Astrocyte (in vitro differentiated cells and primary cell): ENCODE data around the gene POLR1D. TPM values are rescaled to one million over a fixed set of nuclear protein-coding genes. Genes with fewer than 3 reads are reported as not detected.
A peak's percentile ranks its signal among the peaks of the same experiment; 100 is the strongest.

Experiments used
- DNase-seq: peaks from one replicate; pipeline ENCODE4 v3.0.0-alpha.2; 2010; ENCODE audit warnings: low read depth
- FAIRE-seq: peaks from 2 replicates; lab custom pipeline; 2011; peaks lifted over from hg19 to GRCh38; lab: Jason Lieb, UNC
- H2AFZ ChIP-seq: 2 replicates; pipeline ENCODE4 v1.6.0; 2012; ENCODE audit warnings: low read depth, low read length, inconsistent platforms
- H3K27ac ChIP-seq: 2 replicates; pipeline ENCODE4 v1.5.1; 2011; ENCODE audit warnings: low read depth, low read length, inconsistent platforms
- H3K27me3 ChIP-seq: 2 replicates; pipeline ENCODE4 v1.6.0; 2011; ENCODE audit warnings: low read length, inconsistent platforms; ENCODE audit not compliant: insufficient read depth
- H3K36me3 ChIP-seq: 2 replicates; pipeline ENCODE4 v1.5.1; 2011; ENCODE audit warnings: low read length, inconsistent platforms; ENCODE audit not compliant: insufficient read depth
- H3K4me1 ChIP-seq: 2 replicates; pipeline ENCODE4 v1.5.1; 2011; ENCODE audit warnings: low read length, inconsistent platforms; ENCODE audit not compliant: insufficient read depth
- H3K4me2 ChIP-seq: 2 replicates; pipeline ENCODE4 v1.6.0; 2012; ENCODE audit warnings: low read length, inconsistent platforms
- H3K4me3 ChIP-seq: 2 replicates; pipeline ENCODE4 v1.5.1; 2011; ENCODE audit warnings: low read depth, mild to moderate bottlenecking, low read length, inconsistent platforms; ENCODE audit not compliant: insufficient read depth
- H3K79me2 ChIP-seq: 2 replicates; pipeline ENCODE4 v1.6.0; 2012; ENCODE audit warnings: mild to moderate bottlenecking, low read length, inconsistent platforms; ENCODE audit not compliant: insufficient read depth
- H3K9ac ChIP-seq: 2 replicates; pipeline ENCODE4 v1.6.0; 2012; ENCODE audit warnings: mild to moderate bottlenecking, low read length, inconsistent platforms
- H3K9me3 ChIP-seq: 2 replicates; pipeline ENCODE4 v1.5.1; 2012; ENCODE audit warnings: low read depth, mild to moderate bottlenecking, low read length, inconsistent platforms; ENCODE audit not compliant: insufficient read depth
- H4K20me1 ChIP-seq: 2 replicates; pipeline ENCODE4 v1.6.0; 2012; ENCODE audit warnings: low read length, inconsistent platforms; ENCODE audit not compliant: insufficient read depth
- H3K27ac Mint-ChIP-seq: one replicate; pipeline ENCODE4 v1.8.0; 2021; ENCODE audit warnings: mild to moderate bottlenecking, mixed read lengths; ENCODE audit not compliant: unreplicated experiment
- H3K27me3 Mint-ChIP-seq: one replicate; pipeline ENCODE4 v1.8.0; 2021; ENCODE audit warnings: low read depth, mixed read lengths; ENCODE audit not compliant: unreplicated experiment
- H3K36me3 Mint-ChIP-seq: one replicate; pipeline ENCODE4 v1.8.0; 2021; ENCODE audit warnings: low read depth, mixed read lengths; ENCODE audit not compliant: unreplicated experiment
- H3K4me1 Mint-ChIP-seq: one replicate; pipeline ENCODE4 v1.8.0; 2021; ENCODE audit warnings: low read depth, mixed read lengths; ENCODE audit not compliant: unreplicated experiment
- H3K4me3 Mint-ChIP-seq: one replicate; pipeline ENCODE4 v1.8.0; 2021; ENCODE audit warnings: mild to moderate bottlenecking, moderate library complexity, mixed read lengths; ENCODE audit not compliant: unreplicated experiment
- H3K9me3 Mint-ChIP-seq: one replicate; pipeline ENCODE4 v1.8.0; 2021; ENCODE audit warnings: mild to moderate bottlenecking, mixed read lengths; ENCODE audit not compliant: unreplicated experiment
- CTCF ChIP-seq: IDR thresholded peaks from 2 replicates; pipeline ENCODE4 v1.5.1; 2011; ENCODE audit warnings: low read depth, mild to moderate bottlenecking, inconsistent platforms, low read length, moderate library complexity; ENCODE audit not compliant: insufficient read depth
- EZH2 ChIP-seq: IDR thresholded peaks from 2 replicates; pipeline ENCODE4 v1.6.1; 2012; ENCODE audit warnings: mild to moderate bottlenecking, low read length, inconsistent platforms; ENCODE audit not compliant: insufficient read depth
- total RNA-seq: library from RNA; stranded (reverse); gene quantifications from 2 replicates; pipeline ENCODE4 v1.2.1, GENCODE V29; 2021

POLR1D gene
- total RNA-seq, 1 donor from 2014 or later = 118 TPM

DNA sequence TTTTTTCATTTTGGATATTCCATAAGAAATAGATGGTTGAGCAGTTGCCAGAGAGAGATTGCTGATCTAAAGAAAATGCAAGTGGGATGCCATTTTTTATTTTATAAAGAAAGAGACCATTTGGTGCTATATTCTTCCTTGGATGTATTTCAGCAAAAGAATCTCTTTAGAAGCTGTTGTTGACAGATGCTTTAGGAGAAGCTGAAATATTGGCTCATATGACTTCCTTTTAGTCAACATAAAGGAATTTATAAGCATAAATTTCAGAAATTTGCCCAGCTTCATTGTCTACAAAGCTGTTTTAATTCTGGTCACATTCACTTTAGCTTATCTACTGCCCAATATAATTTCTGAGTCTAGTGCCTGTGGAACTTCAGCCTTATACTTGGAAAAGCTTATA, 36.9 kb downstream of the POLR1D start:
- Mint-ChIP-seq H3K27ac (no peak overlapping the region), H3K4me3 (no peak overlapping the region), H3K36me3 (peaks cover 2% of the 10 kb centered on the region), H3K9me3 (no peaks in the 10 kb centered on the region), H3K4me1 (peaks cover 10% of the 10 kb centered on the region), H3K27me3 (no peaks in the 10 kb centered on the region)
- Histone ChIP-seq H4K20me1 (peaks cover 18% of the 10 kb centered on the region), H3K27me3 (no peaks in the 10 kb centered on the region), H3K4me3 (no peak overlapping the region), H3K27ac (no peak overlapping the region), H3K9me3 (no peaks in the 10 kb centered on the region), H3K4me1 (no peaks in the 10 kb centered on the region), H2AFZ (no peak overlapping the region), H3K79me2 (peaks cover 2% of the 10 kb centered on the region), H3K4me2 (peak overlapping the region; percentile 17), H3K36me3 (no peaks in the 10 kb centered on the region), H3K9ac (no peak overlapping the region)
- FAIRE-seq (no peak), DNase-seq (peak; percentile 37)
- TF ChIP-seq CTCF = no peak
- TF ChIP-seq EZH2 = no peak

- Mint-ChIP-seq H3K27ac (no peak overlapping the region), H3K4me1 (peaks cover 10% of the 10 kb centered on the region), H3K36me3 (peaks cover 2% of the 10 kb centered on the region), H3K27me3 (no peaks in the 10 kb centered on the region), H3K9me3 (no peaks in the 10 kb centered on the region), H3K4me3 (no peak overlapping the region)
- Histone ChIP-seq H4K20me1 (peaks cover 20% of the 10 kb centered on the region), H3K4me3 (no peak overlapping the region), H3K79me2 (peaks cover 2% of the 10 kb centered on the region), H3K27me3 (no peaks in the 10 kb centered on the region), H3K4me2 (no peak overlapping the region), H3K27ac (no peak overlapping the region), H2AFZ (no peak overlapping the region), H3K9ac (no peak overlapping the region), H3K36me3 (no peaks in the 10 kb centered on the region), H3K4me1 (no peaks in the 10 kb centered on the region), H3K9me3 (no peaks in the 10 kb centered on the region)
- no peak for FAIRE-seq
- TF ChIP-seq CTCF (no peak), EZH2 (no peak)
- DNase-seq = no peak
These were observed 37.6 kb downstream of the POLR1D start for GRCh38 chr13:27659145-27659865.

GRCh38 chr13:27660511-27660910, 38.8 kb downstream of the POLR1D start:
- H3K27ac Mint-ChIP-seq = no peak overlapping the region
- H3K4me3 Mint-ChIP-seq = no peak overlapping the region
- no peaks in the 10 kb centered on the region for H3K9me3 ChIP-seq
- no peaks in the 10 kb centered on the region for H3K4me1 ChIP-seq
- no peak overlapping the region for H3K4me3 ChIP-seq
- H3K27me3 Mint-ChIP-seq = no peaks in the 10 kb centered on the region
- H3K4me2 ChIP-seq = no peak overlapping the region
- peaks cover 20% of the 10 kb centered on the region for H4K20me1 ChIP-seq
- H3K9ac ChIP-seq = no peak overlapping the region
- peaks cover 10% of the 10 kb centered on the region for H3K4me1 Mint-ChIP-seq
- H3K9me3 Mint-ChIP-seq = no peaks in the 10 kb centered on the region
- H2AFZ ChIP-seq = no peak overlapping the region
- H3K27ac ChIP-seq = no peak overlapping the region
- FAIRE-seq = no peak
- TF ChIP-seq EZH2 = no peak
- TF ChIP-seq CTCF = no peak
- no peaks in the 10 kb centered on the region for H3K36me3 ChIP-seq
- peaks cover 2% of the 10 kb centered on the region for H3K79me2 ChIP-seq
- no peaks in the 10 kb centered on the region for H3K36me3 Mint-ChIP-seq
- no peaks in the 10 kb centered on the region for H3K27me3 ChIP-seq
- no peak for DNase-seq
